Neural progenitor cell (in vitro differentiated cells): ENCODE data around the gene NUTM2D. TPM values are rescaled to one million over a fixed set of nuclear protein-coding genes. Genes with fewer than 3 reads are reported as not detected.
A peak's percentile ranks its signal among the peaks of the same experiment; 100 is the strongest.
"Not testable (repeated sequence)": the region's sequence is repeated elsewhere in the genome, so short reads cannot be mapped to it uniquely, and the experiment has no call there.

Experiments
- DNase-seq: peaks from one replicate; pipeline ENCODE4 v3.0.0-alpha.2; 2016; ENCODE audit warnings: low spot score
- H2AFZ ChIP-seq: fragments of 200-600 bp; sonication (generic); replicated peaks from 2 replicates; pipeline ENCODE4 v1.6.1; 2016; ENCODE audit warnings: antibody characterized with exemption
- H3F3A ChIP-seq: fragments of 200-600 bp; sonication (generic); 2 replicates; pipeline ENCODE4 v1.6.1; 2016; ENCODE audit warnings: antibody characterized with exemption, low read depth
- H3K27ac ChIP-seq: fragments of 200-600 bp; sonication (generic); 2 replicates; pipeline ENCODE4 v1.5.1; 2016; ENCODE audit warnings: mild to moderate bottlenecking
- H3K27me3 ChIP-seq: fragments of 200-600 bp; sonication (generic); 2 replicates; pipeline ENCODE4 v1.6.1; 2016; ENCODE audit warnings: mild to moderate bottlenecking, moderate library complexity
- H3K36me3 ChIP-seq: fragments of 200-600 bp; sonication (generic); 2 replicates; pipeline ENCODE4 v1.5.1; 2016
- H3K4me1 ChIP-seq: fragments of 200-600 bp; sonication (generic); 2 replicates; pipeline ENCODE4 v1.6.1; 2016; ENCODE audit warnings: mixed run types
- H3K4me2 ChIP-seq: fragments of 200-600 bp; sonication (generic); 2 replicates; pipeline ENCODE4 v1.6.1; 2016
- H3K4me3 ChIP-seq: fragments of 200-600 bp; sonication (generic); 2 replicates; pipeline ENCODE4 v1.5.1; 2016
- H3K79me2 ChIP-seq: fragments of 200-600 bp; sonication (generic); 2 replicates; pipeline ENCODE4 v1.6.1; 2016; ENCODE audit warnings: low read depth
- H3K9ac ChIP-seq: fragments of 200-600 bp; sonication (generic); 2 replicates; pipeline ENCODE4 v1.6.1; 2016
- H3K9me3 ChIP-seq: fragments of 200-600 bp; sonication (generic); 2 replicates; pipeline ENCODE4 v1.5.1; 2016; ENCODE audit warnings: low read depth
- H4K20me1 ChIP-seq: fragments of 200-600 bp; sonication (generic); 2 replicates; pipeline ENCODE4 v1.6.1; 2016; ENCODE audit warnings: low read depth
- H3K27ac Mint-ChIP-seq: 3 replicates; pipeline ENCODE4 v1.8.0; 2021; ENCODE audit warnings: mixed read lengths
- H3K27me3 Mint-ChIP-seq: 2 replicates; pipeline ENCODE4 v1.8.0; 2022; ENCODE audit warnings: low read depth, mild to moderate bottlenecking, inconsistent platforms, moderate library complexity, mixed read lengths; ENCODE audit not compliant: insufficient read depth
- H3K36me3 Mint-ChIP-seq: 3 replicates; pipeline ENCODE4 v1.8.0; 2021; ENCODE audit warnings: mixed read lengths
- H3K4me1 Mint-ChIP-seq: 3 replicates; pipeline ENCODE4 v1.8.0; 2021; ENCODE audit warnings: mixed read lengths
- H3K4me3 Mint-ChIP-seq: 3 replicates; pipeline ENCODE4 v1.8.0; 2021; ENCODE audit warnings: mild to moderate bottlenecking, moderate library complexity, mixed read lengths
- H3K9me3 Mint-ChIP-seq: 3 replicates; pipeline ENCODE4 v1.8.0; 2020; ENCODE audit warnings: mixed read lengths
- total RNA-seq: library from RNA; depleted of rRNA; stranded (reverse); fragments of >200 nt; gene quantifications from 2 replicates; pipeline ENCODE4 v1.2.3, GENCODE V29; 2015; ENCODE audit warnings: low replicate concordance
- TF ChIP-seq, protein P1 (sequence below): fragments of 200-600 bp; sonication (generic); IDR thresholded peaks from 2 replicates; pipeline ENCODE4 v1.5.1; 2017; ENCODE audit warnings: antibody characterized with exemption, mild to moderate bottlenecking

NUTM2D gene
- total RNA-seq, 1 donor from 2014 or later: 3.4 TPM

- Mint-ChIP-seq H3K4me3 (peak overlapping the region; percentile 96), H3K4me1 (peaks cover 10% of the 10 kb centered on the region)
- not testable (repeated sequence) for H3K4me2 ChIP-seq, H3K27ac Mint-ChIP-seq, H3K27me3 Mint-ChIP-seq, H3K9me3 Mint-ChIP-seq, H3K9me3 ChIP-seq, H2AFZ ChIP-seq, H3K9ac ChIP-seq, H3K36me3 ChIP-seq, H3K36me3 Mint-ChIP-seq, H3K4me1 ChIP-seq, H3K27me3 ChIP-seq, H3F3A ChIP-seq
- Histone ChIP-seq H4K20me1 (peaks cover 18% of the 10 kb centered on the region), H3K4me3 (peak overlapping the region; percentile 80), H3K27ac (peak overlapping the region; percentile 81), H3K79me2 (peaks cover 31% of the 10 kb centered on the region)
- TF ChIP-seq, protein P1, sequence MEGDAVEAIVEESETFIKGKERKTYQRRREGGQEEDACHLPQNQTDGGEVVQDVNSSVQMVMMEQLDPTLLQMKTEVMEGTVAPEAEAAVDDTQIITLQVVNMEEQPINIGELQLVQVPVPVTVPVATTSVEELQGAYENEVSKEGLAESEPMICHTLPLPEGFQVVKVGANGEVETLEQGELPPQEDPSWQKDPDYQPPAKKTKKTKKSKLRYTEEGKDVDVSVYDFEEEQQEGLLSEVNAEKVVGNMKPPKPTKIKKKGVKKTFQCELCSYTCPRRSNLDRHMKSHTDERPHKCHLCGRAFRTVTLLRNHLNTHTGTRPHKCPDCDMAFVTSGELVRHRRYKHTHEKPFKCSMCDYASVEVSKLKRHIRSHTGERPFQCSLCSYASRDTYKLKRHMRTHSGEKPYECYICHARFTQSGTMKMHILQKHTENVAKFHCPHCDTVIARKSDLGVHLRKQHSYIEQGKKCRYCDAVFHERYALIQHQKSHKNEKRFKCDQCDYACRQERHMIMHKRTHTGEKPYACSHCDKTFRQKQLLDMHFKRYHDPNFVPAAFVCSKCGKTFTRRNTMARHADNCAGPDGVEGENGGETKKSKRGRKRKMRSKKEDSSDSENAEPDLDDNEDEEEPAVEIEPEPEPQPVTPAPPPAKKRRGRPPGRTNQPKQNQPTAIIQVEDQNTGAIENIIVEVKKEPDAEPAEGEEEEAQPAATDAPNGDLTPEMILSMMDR: peak; percentile 52
- DNase-seq: peak; percentile 93
These were observed 14.8 kb upstream of the NUTM2D start for GRCh38 chr10:87342711-87343258.

DNA sequence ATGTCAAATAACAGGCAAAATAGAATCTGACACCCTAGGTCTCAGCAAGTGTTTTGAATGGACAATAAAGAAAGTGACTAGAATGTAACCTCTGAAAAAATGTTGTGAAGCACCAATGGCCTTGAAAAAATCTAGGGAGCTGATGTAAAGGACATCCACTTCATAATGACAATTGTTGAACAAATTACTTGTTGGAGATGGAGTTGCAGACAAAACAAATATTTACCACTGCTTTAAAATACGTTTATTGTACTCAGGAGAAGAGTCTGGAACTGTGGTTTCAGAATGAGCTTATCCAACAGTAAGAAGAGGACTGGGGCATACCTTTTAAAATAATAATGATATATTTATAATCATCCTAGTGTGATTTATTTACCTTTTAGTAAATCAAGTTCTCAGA lies 11.8 kb upstream of the NUTM2D start:
- H3F3A ChIP-seq, H3K27ac Mint-ChIP-seq, DNase-seq, H3K4me2 ChIP-seq, H2AFZ ChIP-seq, H3K4me1 Mint-ChIP-seq, H3K27me3 Mint-ChIP-seq, H3K4me3 ChIP-seq, H3K36me3 ChIP-seq, H3K4me1 ChIP-seq, H3K36me3 Mint-ChIP-seq, H4K20me1 ChIP-seq, H3K27me3 ChIP-seq, H3K27ac ChIP-seq, H3K9me3 Mint-ChIP-seq, H3K9me3 ChIP-seq, H3K4me3 Mint-ChIP-seq, H3K9ac ChIP-seq: not testable (repeated sequence)
- peaks cover 14% of the 10 kb centered on the region for H3K79me2 ChIP-seq

DNA sequence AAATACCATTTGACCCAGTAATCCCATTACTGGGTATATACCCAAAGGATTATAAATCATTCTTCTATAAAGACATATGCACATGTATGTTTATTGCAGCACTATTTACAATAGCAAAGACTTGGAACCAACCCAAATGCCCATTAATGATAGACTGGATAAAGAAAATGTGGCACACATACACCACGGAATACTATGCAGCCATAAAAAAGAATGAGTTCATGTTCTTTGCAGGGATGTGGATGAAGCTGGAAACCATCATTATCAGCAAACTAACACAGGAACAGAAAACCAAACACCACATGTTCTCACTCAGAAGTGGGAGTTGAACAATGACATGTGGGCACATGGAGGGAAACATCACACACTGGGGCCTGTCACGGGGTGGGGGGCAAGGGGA lies 7.4 kb upstream of the NUTM2D start:
- not testable (repeated sequence) for H3K4me1 ChIP-seq, H3K27ac Mint-ChIP-seq, H3K4me2 ChIP-seq, H3K27me3 ChIP-seq, H3K36me3 Mint-ChIP-seq, H3F3A ChIP-seq, H3K9me3 ChIP-seq, H3K36me3 ChIP-seq, DNase-seq, H3K9me3 Mint-ChIP-seq, H3K4me1 Mint-ChIP-seq, H3K4me3 ChIP-seq, H3K27me3 Mint-ChIP-seq, H3K9ac ChIP-seq, H3K27ac ChIP-seq, H4K20me1 ChIP-seq, H2AFZ ChIP-seq, H3K79me2 ChIP-seq, H3K4me3 Mint-ChIP-seq

DNA sequence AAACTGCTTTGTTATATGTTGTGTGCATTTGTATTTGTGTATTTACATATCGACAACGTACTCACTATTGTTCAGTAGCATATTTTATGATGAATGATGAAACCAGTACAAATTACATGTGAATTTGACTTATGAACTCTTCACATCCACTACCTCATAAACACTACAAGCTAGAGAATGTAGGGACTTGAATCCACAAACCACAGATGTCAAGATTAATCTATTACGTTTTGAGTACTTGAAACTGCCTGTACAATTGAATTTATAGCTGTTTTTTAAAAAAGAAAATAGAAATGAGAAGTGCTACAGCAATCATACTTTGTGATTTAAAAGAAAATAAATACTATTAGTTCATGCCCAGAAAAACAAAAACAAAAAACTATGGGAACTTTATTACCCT lies 4.7 kb upstream of the NUTM2D start:
- not testable (repeated sequence) for H3K4me1 Mint-ChIP-seq, H3K36me3 Mint-ChIP-seq, H3K79me2 ChIP-seq, H3K4me3 Mint-ChIP-seq, H3K4me1 ChIP-seq, H3K27me3 ChIP-seq, H3K4me2 ChIP-seq, H3K9ac ChIP-seq, DNase-seq, H3K27ac ChIP-seq, H3K36me3 ChIP-seq, H4K20me1 ChIP-seq, H3K27ac Mint-ChIP-seq, H3K9me3 Mint-ChIP-seq, H3K9me3 ChIP-seq, H3F3A ChIP-seq, H3K4me3 ChIP-seq, H2AFZ ChIP-seq, H3K27me3 Mint-ChIP-seq

- not testable (repeated sequence) for H3K27ac Mint-ChIP-seq, H4K20me1 ChIP-seq, H3K4me3 ChIP-seq, H3K79me2 ChIP-seq, H3K9me3 Mint-ChIP-seq, H3K4me1 Mint-ChIP-seq, H3F3A ChIP-seq, H2AFZ ChIP-seq, DNase-seq, H3K36me3 Mint-ChIP-seq, H3K4me1 ChIP-seq, H3K9ac ChIP-seq, H3K4me3 Mint-ChIP-seq, H3K27ac ChIP-seq, H3K4me2 ChIP-seq, H3K9me3 ChIP-seq, H3K27me3 ChIP-seq, H3K27me3 Mint-ChIP-seq, H3K36me3 ChIP-seq
These were observed 2.4 kb upstream of the NUTM2D start for GRCh38 chr10:87355110-87355509.

GRCh38 chr10:87358159-87358558 lies 615 bp downstream of the NUTM2D start:
- H3K9me3 Mint-ChIP-seq, DNase-seq, H3K4me1 ChIP-seq, H3K4me3 ChIP-seq, H3K27me3 ChIP-seq, H3K9me3 ChIP-seq, H3F3A ChIP-seq, H3K36me3 ChIP-seq, H3K79me2 ChIP-seq, H3K4me2 ChIP-seq, H4K20me1 ChIP-seq, H3K27ac Mint-ChIP-seq, H3K36me3 Mint-ChIP-seq, H3K9ac ChIP-seq, H3K27me3 Mint-ChIP-seq, H3K4me3 Mint-ChIP-seq, H3K27ac ChIP-seq, H2AFZ ChIP-seq, H3K4me1 Mint-ChIP-seq: not testable (repeated sequence)

DNA sequence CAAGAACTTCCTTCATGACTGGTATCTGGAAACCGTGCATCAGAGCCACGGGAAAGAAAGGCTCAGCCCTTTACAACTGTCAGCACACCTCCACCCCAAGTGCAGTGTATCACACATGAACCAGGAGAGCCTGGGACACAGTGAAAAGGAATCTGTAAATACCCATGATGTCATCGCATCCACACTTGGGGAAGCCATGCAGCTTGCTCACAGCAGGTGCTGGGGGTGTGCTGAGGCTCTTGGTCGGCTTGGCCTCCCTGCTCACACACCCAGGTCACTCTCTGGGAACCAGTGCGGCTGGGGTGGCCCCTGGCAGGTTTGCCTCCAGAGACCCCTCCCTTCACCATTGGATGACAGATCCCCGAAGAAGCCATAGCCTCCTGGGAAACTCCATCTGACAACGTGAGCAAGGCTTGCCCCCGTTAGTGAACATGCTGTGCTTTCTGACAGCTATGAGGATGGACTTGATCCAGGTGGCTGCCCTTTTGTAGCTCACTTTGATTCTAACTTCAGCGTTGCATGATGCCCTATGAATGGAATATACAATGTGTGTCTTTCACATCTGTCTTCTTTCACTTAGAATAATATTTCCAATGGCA lies 12.1 kb downstream of the NUTM2D start:
- H4K20me1 ChIP-seq, H3K27ac Mint-ChIP-seq, H3K27ac ChIP-seq, H3K4me2 ChIP-seq, H3K4me1 ChIP-seq, H2AFZ ChIP-seq, H3K4me1 Mint-ChIP-seq, H3K79me2 ChIP-seq, H3K9me3 Mint-ChIP-seq, H3K27me3 ChIP-seq, H3K9me3 ChIP-seq, H3K36me3 ChIP-seq, H3K27me3 Mint-ChIP-seq, H3K4me3 Mint-ChIP-seq, DNase-seq, H3F3A ChIP-seq, H3K4me3 ChIP-seq, H3K9ac ChIP-seq, H3K36me3 Mint-ChIP-seq: not testable (repeated sequence)

- not testable (repeated sequence) for H2AFZ ChIP-seq, H3K4me1 ChIP-seq, H3K27me3 Mint-ChIP-seq, DNase-seq, H3F3A ChIP-seq, H3K4me3 ChIP-seq, H3K27me3 ChIP-seq, H3K79me2 ChIP-seq, H3K36me3 ChIP-seq, H3K27ac ChIP-seq, H3K4me1 Mint-ChIP-seq, H3K36me3 Mint-ChIP-seq, H3K27ac Mint-ChIP-seq, H3K9ac ChIP-seq, H3K9me3 Mint-ChIP-seq, H3K4me3 Mint-ChIP-seq, H3K9me3 ChIP-seq, H4K20me1 ChIP-seq, H3K4me2 ChIP-seq
These were observed 16.5 kb downstream of the NUTM2D start for GRCh38 chr10:87374091-87374490.
